Stomach (tissue), 4 donors: ENCODE measurements around the gene CACNA2D3.

Source experiments
- CTCF ChIP-seq, 7 experiments: fragments of 450-650 bp in 4 of 7; fragments of 200-600 bp in 3 of 7; sonication (generic) in 3 of 7; IDR thresholded peaks; one replicate each; pipeline ENCODE4 v1.5.1; 2016 to 2019; ENCODE audit warnings: antibody characterized with exemption in 7 of 7, control low read depth in 2 of 7, mild to moderate bottlenecking in 1 of 7
- EP300 ChIP-seq: sonication (generic); formaldehyde crosslinking; IDR thresholded peaks from one replicate; pipeline ENCODE4 v1.6.1; 2017; ENCODE audit warnings: antibody characterized with exemption
- POLR2A ChIP-seq, 4 donors: fragments of 450-650 bp; IDR thresholded peaks; one replicate each; pipeline ENCODE4 v1.6.1; 2016; ENCODE audit warnings: antibody characterized with exemption in 4 of 4, control low read depth in 2 of 4, mild to moderate bottlenecking in 1 of 4, moderate library complexity in 1 of 4
- POLR2AphosphoS5 ChIP-seq, 3 donors: sonication (generic); formaldehyde crosslinking; IDR thresholded peaks; one replicate each; pipeline ENCODE4 v1.6.1; 2016; ENCODE audit warnings: antibody characterized with exemption in 3 of 3

DNA sequence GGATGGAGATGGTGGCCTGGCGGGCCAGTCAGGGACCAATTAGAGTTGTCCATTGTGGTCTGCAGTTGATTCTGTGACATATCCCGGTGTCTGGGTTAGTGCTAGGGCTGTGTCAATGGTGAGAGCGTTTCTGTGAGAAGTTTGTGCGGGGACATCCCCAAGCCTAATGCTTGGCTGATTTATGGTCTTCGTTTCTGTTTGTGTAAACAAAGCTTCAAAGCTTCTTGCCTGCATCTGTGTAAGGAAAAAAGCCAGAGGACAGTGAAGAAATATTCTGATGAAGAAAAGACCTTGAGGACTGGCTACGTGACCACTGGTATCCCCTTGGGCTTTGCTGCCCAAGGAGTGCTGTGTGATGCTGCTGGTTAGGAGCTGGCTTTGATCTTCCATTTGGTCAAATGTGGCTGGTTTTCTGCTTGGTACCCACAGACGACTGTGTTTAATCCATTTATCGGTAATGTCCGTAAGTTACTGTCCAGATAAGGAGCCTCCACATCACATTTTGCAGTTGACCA is 880.1 kb downstream of the CACNA2D3 start:
- TF ChIP-seq CTCF (IDR thresholded peaks at IDR 0.05) (no peak), POLR2A (IDR thresholded peaks at IDR 0.05) (no peak), POLR2AphosphoS5 (IDR thresholded peaks at IDR 0.05) (no peak), EP300 (no peak)
